OCI-LY3 (cell line): Measurements from ENCODE around the gene SYNCRIP.

ENCODE experiments used
- EZH2phosphoT487 ChIP-seq: fragments of 200-600 bp; shearing (Covaris generic); IDR thresholded peaks from 2 replicates; pipeline ENCODE4 v1.6.1; 2018; ENCODE audit warnings: antibody characterized with exemption, mixed run types, low read depth
- TF ChIP-seq, protein P1 (sequence below): fragments of 200-600, 300-600 bp; sonication (generic); IDR thresholded peaks from 2 replicates; pipeline ENCODE4 v1.5.1; 2014; ENCODE audit warnings: antibody characterized with exemption, low read length, low read depth

DNA sequence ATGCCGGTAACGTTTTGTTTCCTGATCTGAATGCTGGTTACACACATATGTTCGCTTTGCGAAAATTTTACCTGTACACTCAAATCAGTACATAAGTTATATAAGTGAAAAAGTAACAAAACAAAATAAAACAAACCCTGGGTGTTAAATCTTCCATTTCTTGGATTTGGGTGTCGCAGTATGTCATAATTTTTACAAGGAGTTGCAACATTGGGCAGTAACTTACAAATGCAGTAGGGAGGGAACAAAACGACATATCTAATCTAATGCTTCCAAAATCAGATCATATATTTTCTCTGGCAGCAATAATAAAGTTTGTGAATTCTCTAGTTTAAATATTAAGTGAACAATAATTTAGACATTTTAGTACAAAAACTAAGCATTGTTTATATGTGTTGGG, 74.3 kb downstream of the SYNCRIP start:
- TF ChIP-seq, protein P1, sequence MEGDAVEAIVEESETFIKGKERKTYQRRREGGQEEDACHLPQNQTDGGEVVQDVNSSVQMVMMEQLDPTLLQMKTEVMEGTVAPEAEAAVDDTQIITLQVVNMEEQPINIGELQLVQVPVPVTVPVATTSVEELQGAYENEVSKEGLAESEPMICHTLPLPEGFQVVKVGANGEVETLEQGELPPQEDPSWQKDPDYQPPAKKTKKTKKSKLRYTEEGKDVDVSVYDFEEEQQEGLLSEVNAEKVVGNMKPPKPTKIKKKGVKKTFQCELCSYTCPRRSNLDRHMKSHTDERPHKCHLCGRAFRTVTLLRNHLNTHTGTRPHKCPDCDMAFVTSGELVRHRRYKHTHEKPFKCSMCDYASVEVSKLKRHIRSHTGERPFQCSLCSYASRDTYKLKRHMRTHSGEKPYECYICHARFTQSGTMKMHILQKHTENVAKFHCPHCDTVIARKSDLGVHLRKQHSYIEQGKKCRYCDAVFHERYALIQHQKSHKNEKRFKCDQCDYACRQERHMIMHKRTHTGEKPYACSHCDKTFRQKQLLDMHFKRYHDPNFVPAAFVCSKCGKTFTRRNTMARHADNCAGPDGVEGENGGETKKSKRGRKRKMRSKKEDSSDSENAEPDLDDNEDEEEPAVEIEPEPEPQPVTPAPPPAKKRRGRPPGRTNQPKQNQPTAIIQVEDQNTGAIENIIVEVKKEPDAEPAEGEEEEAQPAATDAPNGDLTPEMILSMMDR = no peak
- TF ChIP-seq EZH2phosphoT487 = no peak
